Calu3 (cell line): ENCODE measurements around the gene XRCC2. TPM values are rescaled to one million over a fixed set of nuclear protein-coding genes. Genes with fewer than 3 reads are reported as not detected.

ENCODE experiments used
- BruUV-seq: library from RNA; stranded (reverse); fragments of 400-500 nt; replicated peaks from 2 replicates; lab custom pipeline; 2021; lab: Mats Ljungman, UMichigan
- CTCF ChIA-PET: fragments of 300-600 bp; sonication (Branson Sonifier 250); formaldehyde crosslinking; loops from one replicate; lab custom pipeline; 2022; ENCODE audit warnings: antibody characterized with exemption; lab: Charles Lee
- DNase-seq: peaks from one replicate; pipeline ENCODE4 v3.0.0; 2022
- H3K27ac Mint-ChIP-seq: one replicate; pipeline ENCODE4 v1.8.0; 2022; ENCODE audit warnings: mixed read lengths; ENCODE audit not compliant: unreplicated experiment
- H3K27me3 Mint-ChIP-seq: one replicate; pipeline ENCODE4 v1.8.0; 2022; ENCODE audit warnings: mixed read lengths; ENCODE audit not compliant: unreplicated experiment
- H3K36me3 Mint-ChIP-seq: one replicate; pipeline ENCODE4 v1.8.0; 2022; ENCODE audit warnings: mild to moderate bottlenecking, moderate library complexity, mixed read lengths; ENCODE audit not compliant: insufficient read depth, unreplicated experiment
- H3K4me1 Mint-ChIP-seq: one replicate; pipeline ENCODE4 v1.8.0; 2022; ENCODE audit warnings: mild to moderate bottlenecking, low read depth, mixed read lengths; ENCODE audit not compliant: unreplicated experiment
- H3K4me3 Mint-ChIP-seq: one replicate; pipeline ENCODE4 v1.8.0; 2022; ENCODE audit warnings: mild to moderate bottlenecking, low read depth, moderate library complexity, mixed read lengths; ENCODE audit not compliant: unreplicated experiment
- H3K9me3 Mint-ChIP-seq: one replicate; pipeline ENCODE4 v1.8.0; 2022; ENCODE audit warnings: low read depth, mixed read lengths; ENCODE audit not compliant: unreplicated experiment
- intact Hi-C: fragments of 100-400 bp; cut with micrococcal nuclease; formaldehyde crosslinking; loops from one replicate; pipeline ENCODE4 v1.10.0; 2022; ENCODE audit not compliant: unreplicated experiment
- total RNA-seq: library from RNA; stranded (reverse); gene quantifications from 2 replicates; pipeline ENCODE4 v1.2.3, GENCODE V29; 2022
- TF ChIP-seq, protein P1 (sequence below): fragments of 200-600 bp; IDR thresholded peaks from one replicate; pipeline ENCODE4 v1.8.0; 2022; ENCODE audit warnings: antibody characterized with exemption; ENCODE audit not compliant: unreplicated experiment

The XRCC2 gene
- total RNA-seq, 1 experiment from 2014 or later, result 23.1 TPM

DNA sequence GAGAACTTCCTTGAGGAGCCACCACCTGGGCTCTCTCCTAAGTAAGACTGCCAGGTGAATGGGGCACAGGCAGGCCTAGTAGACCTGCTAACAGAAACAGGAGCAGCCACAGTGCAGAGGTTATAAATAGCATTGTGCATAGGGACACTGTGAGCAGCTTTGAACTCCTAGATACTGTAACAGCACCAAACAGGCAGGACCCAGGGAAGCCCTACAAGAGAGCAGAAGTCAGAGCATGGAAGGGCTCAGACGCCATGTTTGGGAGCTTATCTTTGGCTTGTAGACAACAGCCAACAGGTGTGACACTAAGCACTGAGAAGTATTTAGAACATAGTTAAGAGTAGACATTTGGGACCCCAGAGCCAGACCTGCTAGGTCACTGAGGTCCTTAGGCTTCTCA is 14.5 kb downstream of the XRCC2 start:
- peaks cover 20% of the 10 kb centered on the region for H3K36me3 Mint-ChIP-seq
- H3K9me3 Mint-ChIP-seq, result no peaks in the 10 kb centered on the region
- H3K4me1 Mint-ChIP-seq, result peaks cover 8% of the 10 kb centered on the region
- DNase-seq, result no peak
- H3K4me3 Mint-ChIP-seq, result no peak overlapping the region
- TF ChIP-seq, protein P1, sequence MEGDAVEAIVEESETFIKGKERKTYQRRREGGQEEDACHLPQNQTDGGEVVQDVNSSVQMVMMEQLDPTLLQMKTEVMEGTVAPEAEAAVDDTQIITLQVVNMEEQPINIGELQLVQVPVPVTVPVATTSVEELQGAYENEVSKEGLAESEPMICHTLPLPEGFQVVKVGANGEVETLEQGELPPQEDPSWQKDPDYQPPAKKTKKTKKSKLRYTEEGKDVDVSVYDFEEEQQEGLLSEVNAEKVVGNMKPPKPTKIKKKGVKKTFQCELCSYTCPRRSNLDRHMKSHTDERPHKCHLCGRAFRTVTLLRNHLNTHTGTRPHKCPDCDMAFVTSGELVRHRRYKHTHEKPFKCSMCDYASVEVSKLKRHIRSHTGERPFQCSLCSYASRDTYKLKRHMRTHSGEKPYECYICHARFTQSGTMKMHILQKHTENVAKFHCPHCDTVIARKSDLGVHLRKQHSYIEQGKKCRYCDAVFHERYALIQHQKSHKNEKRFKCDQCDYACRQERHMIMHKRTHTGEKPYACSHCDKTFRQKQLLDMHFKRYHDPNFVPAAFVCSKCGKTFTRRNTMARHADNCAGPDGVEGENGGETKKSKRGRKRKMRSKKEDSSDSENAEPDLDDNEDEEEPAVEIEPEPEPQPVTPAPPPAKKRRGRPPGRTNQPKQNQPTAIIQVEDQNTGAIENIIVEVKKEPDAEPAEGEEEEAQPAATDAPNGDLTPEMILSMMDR, result no peak
- CTCF ChIA-PET, result no interaction called here
- H3K27me3 Mint-ChIP-seq, result no peaks in the 10 kb centered on the region
- H3K27ac Mint-ChIP-seq, result peak overlapping the region; percentile 11
- intact Hi-C loops, result no loop called here
- BruUV-seq, result no TSS peak

DNA sequence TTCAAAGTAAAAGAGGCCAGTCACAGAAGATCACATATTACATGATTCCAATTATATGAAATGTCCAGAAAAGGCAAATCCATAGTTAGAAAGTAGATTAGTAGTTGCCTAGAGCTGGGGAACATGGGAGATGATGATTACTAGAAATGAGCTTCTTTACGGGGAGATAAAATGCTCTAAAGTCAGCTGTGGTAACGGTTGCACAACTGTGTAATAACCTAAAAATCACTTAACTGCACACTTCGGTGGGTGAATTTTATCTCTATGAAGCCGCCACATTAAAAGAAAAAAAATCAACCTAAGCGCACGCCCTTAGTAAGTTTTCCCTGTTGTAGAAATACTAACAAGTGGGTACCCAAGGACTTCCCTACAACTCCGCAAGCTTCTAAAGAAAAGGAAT is 15.9 kb downstream of the XRCC2 start:
- Mint-ChIP-seq H3K27me3 (no peaks in the 10 kb centered on the region), H3K4me3 (no peak overlapping the region), H3K36me3 (peaks cover 21% of the 10 kb centered on the region), H3K27ac (no peak overlapping the region), H3K9me3 (no peaks in the 10 kb centered on the region), H3K4me1 (peaks cover 7% of the 10 kb centered on the region)
- intact Hi-C loops, result no loop called here
- TF ChIP-seq, protein P1, result no peak
- CTCF ChIA-PET, result no interaction called here
- no peak for DNase-seq
- BruUV-seq, result no TSS peak

DNA sequence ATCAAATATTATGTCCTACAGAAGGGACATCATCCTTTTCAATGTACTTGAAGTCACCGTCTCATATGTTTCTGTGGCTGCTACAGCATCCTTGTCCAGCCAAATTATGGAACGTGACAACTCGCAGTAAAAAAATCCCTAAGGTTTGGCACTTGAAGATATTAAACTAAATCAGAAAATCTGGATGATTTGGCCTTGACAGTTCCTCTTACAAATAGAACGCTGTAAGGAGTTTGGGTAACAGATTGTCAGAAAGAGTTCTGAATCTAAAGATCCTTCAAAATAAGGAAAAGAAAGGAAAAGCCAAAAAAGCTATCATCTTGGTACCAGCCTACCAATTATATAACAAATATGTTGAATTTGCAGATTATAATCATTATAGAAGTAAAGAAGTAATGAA is 21.0 kb downstream of the XRCC2 start:
- no peak for DNase-seq
- H3K36me3 Mint-ChIP-seq, result peaks cover 16% of the 10 kb centered on the region
- no peaks in the 10 kb centered on the region for H3K9me3 Mint-ChIP-seq
- H3K4me3 Mint-ChIP-seq, result no peak overlapping the region
- CTCF ChIA-PET, result no interaction called here
- no TSS peak for BruUV-seq
- H3K27me3 Mint-ChIP-seq, result no peaks in the 10 kb centered on the region
- intact Hi-C loops, result no loop called here
- TF ChIP-seq, protein P1, result no peak
- H3K4me1 Mint-ChIP-seq, result no peaks in the 10 kb centered on the region
- H3K27ac Mint-ChIP-seq, result no peak overlapping the region

DNA sequence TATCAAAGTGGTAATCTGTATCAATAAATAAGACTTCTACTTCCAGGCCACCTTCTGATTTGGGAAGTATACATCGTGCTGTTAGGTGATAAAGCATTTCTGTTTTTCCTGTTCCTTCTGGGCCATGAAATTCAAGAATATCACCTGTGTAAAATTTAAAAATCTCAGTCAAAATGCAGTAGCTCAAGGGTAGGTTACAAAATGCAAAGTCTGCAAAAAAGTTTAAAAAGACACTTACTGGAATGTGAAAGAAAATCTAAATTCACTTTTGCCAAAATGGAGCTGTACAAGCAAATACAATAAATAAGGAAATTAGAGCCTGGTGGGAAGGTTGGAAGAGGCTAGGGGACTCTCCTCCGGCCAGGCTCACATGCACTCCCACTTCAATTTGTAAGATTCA is 26.7 kb downstream of the XRCC2 start:
- H3K4me1 Mint-ChIP-seq, result no peaks in the 10 kb centered on the region
- H3K27me3 Mint-ChIP-seq, result no peaks in the 10 kb centered on the region
- CTCF ChIA-PET, result no interaction called here
- no TSS peak for BruUV-seq
- H3K36me3 Mint-ChIP-seq, result peaks cover 10% of the 10 kb centered on the region
- peaks cover 3% of the 10 kb centered on the region for H3K9me3 Mint-ChIP-seq
- H3K4me3 Mint-ChIP-seq, result no peak overlapping the region
- H3K27ac Mint-ChIP-seq, result no peak overlapping the region
- TF ChIP-seq, protein P1, result no peak
- intact Hi-C loops, result no loop called here
- DNase-seq, result no peak
